PC-3 (cell line): ENCODE results near the gene CYP4F22. TPM values are rescaled to one million over a fixed set of nuclear protein-coding genes. Genes with fewer than 3 reads are reported as not detected.
A peak's percentile ranks its signal among the peaks of the same experiment; 100 is the strongest.

Experiments used
- ATAC-seq: fragments of 200-7000 bp; cut with Tn5 transposase; 2 replicates; pipeline ENCODE4 v1.9.1; 2020; ENCODE audit warnings: mild to moderate bottlenecking, moderate library complexity
- BruUV-seq: library from RNA; stranded (reverse); fragments of 400-500 nt; replicated peaks from 2 replicates; lab custom pipeline; 2021; lab: Mats Ljungman, UMichigan
- CTCF ChIA-PET: fragments of 300-600 bp; sonication (Branson Sonifier 250); formaldehyde crosslinking; loops from one replicate; lab custom pipeline; 2022; ENCODE audit warnings: antibody characterized with exemption; lab: Charles Lee
- POLR2A ChIA-PET: fragments of 300-600 bp; sonication (Branson Sonifier 250); formaldehyde crosslinking; loops from one replicate; lab custom pipeline; 2022; ENCODE audit warnings: antibody characterized with exemption; ENCODE audit not compliant: unreplicated experiment; lab: Charles Lee
- DNase-seq: peaks from one replicate; pipeline ENCODE4 v3.0.0-alpha.2; 2015
- H2AFZ ChIP-seq: fragments of 300-600 bp; sonication (generic); 2 replicates; pipeline ENCODE4 v1.6.0; 2016; ENCODE audit warnings: antibody characterized with exemption, low read length
- H3F3A ChIP-seq: fragments of 300-600 bp; sonication (generic); one replicate; pipeline ENCODE4 v1.6.0; 2017; ENCODE audit warnings: antibody characterized with exemption, low read length, control low read depth, mild to moderate bottlenecking; ENCODE audit not compliant: unreplicated experiment
- H3K27ac ChIP-seq: fragments of 300-600 bp; sonication (generic); 2 replicates; pipeline ENCODE4 v1.5.1; 2016; ENCODE audit warnings: mild to moderate bottlenecking, low read length
- H3K27me3 ChIP-seq: fragments of 300-600 bp; sonication (generic); 2 replicates; pipeline ENCODE4 v1.6.1; 2016; ENCODE audit warnings: low read length, mixed read lengths
- H3K36me3 ChIP-seq: fragments of 300-600 bp; sonication (generic); 2 replicates; pipeline ENCODE4 v1.6.1; 2016; ENCODE audit warnings: low read depth, mixed run types, low read length, mixed read lengths
- H3K4me1 ChIP-seq: fragments of 300-600 bp; sonication (generic); 2 replicates; pipeline ENCODE4 v1.5.1; 2016; ENCODE audit warnings: low read length; ENCODE audit not compliant: insufficient read depth
- H3K4me2 ChIP-seq: fragments of 300-600 bp; sonication (generic); 2 replicates; pipeline ENCODE4 v1.6.0; 2016; ENCODE audit warnings: low read length
- H3K4me3 ChIP-seq: fragments of 300-600 bp; sonication (generic); 2 replicates; pipeline ENCODE4 v1.5.1; 2016; ENCODE audit warnings: mild to moderate bottlenecking, low read length, mixed read lengths
- H3K79me2 ChIP-seq: fragments of 300-600 bp; sonication (generic); 2 replicates; pipeline ENCODE4 v1.6.1; 2017; ENCODE audit warnings: low read length, mixed read lengths
- H3K9ac ChIP-seq: fragments of 300-600 bp; sonication (generic); 2 replicates; pipeline ENCODE4 v1.6.0; 2016; ENCODE audit warnings: mild to moderate bottlenecking, low read length
- H3K9me2 ChIP-seq: fragments of 300-600 bp; sonication (generic); replicated peaks from 2 replicates; pipeline ENCODE4 v1.6.1; 2016; ENCODE audit warnings: mixed run types, low read length, mixed read lengths
- H3K9me3 ChIP-seq: fragments of 300-600 bp; sonication (generic); 2 replicates; pipeline ENCODE4 v1.6.1; 2016; ENCODE audit warnings: low read length, mixed read lengths
- H4K20me1 ChIP-seq: fragments of 300-600 bp; sonication (generic); 2 replicates; pipeline ENCODE4 v1.6.1; 2016; ENCODE audit warnings: low read length, mixed read lengths
- EZH2 ChIP-seq: fragments of 300-600 bp; sonication (generic); IDR thresholded peaks from one replicate; pipeline ENCODE4 v1.6.1; 2017; ENCODE audit warnings: antibody characterized with exemption, mild to moderate bottlenecking, low read length; ENCODE audit not compliant: unreplicated experiment
- EZH2phosphoT487 ChIP-seq: fragments of 300-600 bp; sonication (generic); IDR thresholded peaks from 2 replicates; pipeline ENCODE4 v1.6.1; 2018; ENCODE audit warnings: mild to moderate bottlenecking, antibody characterized with exemption, low read length, borderline replicate concordance
- intact Hi-C: fragments of 100-400 bp; cut with micrococcal nuclease; formaldehyde crosslinking; loops from 2 replicates; pipeline ENCODE4 v1.9.0; 2023
- total RNA-seq: library from RNA; depleted of rRNA; stranded (reverse); fragments of >200 nt; gene quantifications from 2 replicates; pipeline ENCODE4 v1.2.3, GENCODE V29; 2014
- TF ChIP-seq, protein P1 (sequence below): fragments of 300-600 bp; sonication (generic); conservative IDR thresholded peaks from 2 replicates; pipeline ENCODE4 v1.5.1; 2017; ENCODE audit warnings: antibody characterized with exemption, low read depth, mild to moderate bottlenecking, low read length

CYP4F22 gene
- total RNA-seq, 1 experiment from 2014 or later, result 0.07 TPM

DNA sequence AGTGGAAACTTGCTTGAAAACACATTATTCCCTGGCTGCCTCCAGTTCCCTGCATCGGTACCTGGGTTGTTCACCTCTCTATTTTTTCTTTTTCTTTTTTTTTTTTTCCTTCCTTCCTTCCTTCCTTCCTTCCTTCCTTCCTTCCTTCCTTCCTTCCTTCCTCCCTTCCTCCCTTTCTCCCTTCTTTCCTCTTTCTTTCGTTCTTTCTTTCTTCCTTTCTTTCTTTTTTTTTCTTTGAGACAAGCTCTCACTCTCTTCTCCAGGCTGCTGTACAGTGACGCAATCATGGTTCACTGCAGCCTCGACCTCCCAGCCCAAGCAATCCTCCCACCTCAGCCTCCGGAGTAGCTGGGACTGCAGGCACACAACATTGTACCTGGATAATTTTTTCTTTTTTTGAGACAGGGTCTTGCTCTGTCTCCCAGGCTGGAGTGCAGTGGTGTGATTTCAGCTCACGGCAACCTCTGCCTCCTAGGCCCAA is 40.6 kb upstream of the CYP4F22 start:
- intact Hi-C loops, result no loop called here
- Histone ChIP-seq H3K36me3 (no peaks in the 10 kb centered on the region), H3K4me2 (0 out of 2 replicates have a peak overlapping the region, but pooled peaks have one; percentile 19), H3K9ac (no peak overlapping the region), H4K20me1 (no peaks in the 10 kb centered on the region; the same call in 1 of the 2 replicates), H3K27ac (no peak overlapping the region), H2AFZ (no peak overlapping the region), H3K9me3 (no peaks in the 10 kb centered on the region), H3K9me2 (no peaks in the 10 kb centered on the region), H3K79me2 (no peaks in the 10 kb centered on the region), H3K4me3 (no peak overlapping the region), H3F3A (no peaks in the 10 kb centered on the region), H3K4me1 (peaks cover 14% of the 10 kb centered on the region), H3K27me3 (no peaks in the 10 kb centered on the region)
- CTCF ChIA-PET, result interaction anchor here (0.7 kb wide), 1 partner anchor 79 kb away, joined by 4 read pairs; no protein-coding TSS in a partner anchor
- no peak for DNase-seq
- no peak for ATAC-seq
- TF ChIP-seq EZH2phosphoT487, result no peak
- no peak for TF ChIP-seq EZH2
- TF ChIP-seq, protein P1, sequence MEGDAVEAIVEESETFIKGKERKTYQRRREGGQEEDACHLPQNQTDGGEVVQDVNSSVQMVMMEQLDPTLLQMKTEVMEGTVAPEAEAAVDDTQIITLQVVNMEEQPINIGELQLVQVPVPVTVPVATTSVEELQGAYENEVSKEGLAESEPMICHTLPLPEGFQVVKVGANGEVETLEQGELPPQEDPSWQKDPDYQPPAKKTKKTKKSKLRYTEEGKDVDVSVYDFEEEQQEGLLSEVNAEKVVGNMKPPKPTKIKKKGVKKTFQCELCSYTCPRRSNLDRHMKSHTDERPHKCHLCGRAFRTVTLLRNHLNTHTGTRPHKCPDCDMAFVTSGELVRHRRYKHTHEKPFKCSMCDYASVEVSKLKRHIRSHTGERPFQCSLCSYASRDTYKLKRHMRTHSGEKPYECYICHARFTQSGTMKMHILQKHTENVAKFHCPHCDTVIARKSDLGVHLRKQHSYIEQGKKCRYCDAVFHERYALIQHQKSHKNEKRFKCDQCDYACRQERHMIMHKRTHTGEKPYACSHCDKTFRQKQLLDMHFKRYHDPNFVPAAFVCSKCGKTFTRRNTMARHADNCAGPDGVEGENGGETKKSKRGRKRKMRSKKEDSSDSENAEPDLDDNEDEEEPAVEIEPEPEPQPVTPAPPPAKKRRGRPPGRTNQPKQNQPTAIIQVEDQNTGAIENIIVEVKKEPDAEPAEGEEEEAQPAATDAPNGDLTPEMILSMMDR, result no peak
- BruUV-seq, result no TSS peak
- POLR2A ChIA-PET, result no interaction called here

DNA sequence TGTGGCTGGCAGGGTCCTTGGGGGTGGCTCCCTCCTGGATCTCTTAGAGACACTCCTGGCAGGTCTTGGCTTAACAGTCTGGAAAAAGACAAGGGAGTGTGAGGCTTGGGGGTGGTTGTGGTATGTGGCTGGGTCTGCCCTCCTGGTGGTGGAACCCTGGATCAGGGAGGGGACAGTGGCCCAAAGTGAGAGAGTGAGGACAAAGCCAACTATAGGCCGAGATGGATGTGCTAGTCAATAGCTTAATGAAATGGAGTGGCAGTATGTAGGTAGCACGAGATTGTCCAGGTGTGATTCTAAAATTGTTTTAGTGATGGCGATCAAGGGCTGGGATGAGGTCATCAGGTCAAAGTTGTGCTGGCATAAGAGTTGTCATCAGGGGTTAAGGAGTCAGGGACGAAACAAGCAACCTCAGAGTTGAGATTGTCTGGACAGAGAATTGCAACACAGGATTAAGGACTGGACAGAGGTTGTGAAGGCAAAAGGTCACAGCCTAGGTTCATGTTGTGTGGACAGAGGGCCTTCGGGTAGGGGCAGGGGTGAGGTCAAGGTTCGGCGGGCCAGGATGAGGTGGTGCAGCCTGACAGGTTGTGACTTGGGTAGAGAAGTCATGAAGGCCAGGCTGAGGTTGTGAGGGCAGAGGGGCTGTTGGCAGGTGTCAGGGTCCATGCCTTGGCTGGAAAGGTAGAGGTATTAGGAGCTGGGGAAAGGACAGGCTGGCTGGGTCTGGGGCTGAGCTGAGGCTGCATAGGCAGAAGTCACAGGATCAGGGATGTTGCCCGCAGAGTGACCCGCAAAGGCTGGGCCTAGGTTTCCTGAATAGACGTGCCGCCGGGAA is 39.4 kb upstream of the CYP4F22 start:
- ChIA-PET POLR2A (no interaction called here), CTCF (no interaction called here)
- no TSS peak for BruUV-seq
- no peak for ATAC-seq
- H3K27ac ChIP-seq, result no peak overlapping the region
- H3K4me2 ChIP-seq, result no peak overlapping the region
- no peak overlapping the region for H2AFZ ChIP-seq
- no peaks in the 10 kb centered on the region for H3K79me2 ChIP-seq
- H3K9me2 ChIP-seq, result no peaks in the 10 kb centered on the region
- DNase-seq, result no peak
- no peaks in the 10 kb centered on the region for H3K36me3 ChIP-seq
- H4K20me1 ChIP-seq, result no peaks in the 10 kb centered on the region; the same call in 1 of the 2 replicates
- peaks cover 14% of the 10 kb centered on the region for H3K4me1 ChIP-seq
- TF ChIP-seq EZH2phosphoT487 (no peak), EZH2 (no peak)
- TF ChIP-seq, protein P1, result no peak
- H3K4me3 ChIP-seq, result no peak overlapping the region
- no peaks in the 10 kb centered on the region for H3F3A ChIP-seq
- no peaks in the 10 kb centered on the region for H3K9me3 ChIP-seq
- no peaks in the 10 kb centered on the region for H3K27me3 ChIP-seq
- H3K9ac ChIP-seq, result no peak overlapping the region
- intact Hi-C loops, result no loop called here
